H9 (cell line): ENCODE measurements around the gene SEH1L. TPM values are rescaled to one million over a fixed set of nuclear protein-coding genes. Genes with fewer than 3 reads are reported as not detected.
A peak's percentile ranks its signal among the peaks of the same experiment; 100 is the strongest.

Experiments used
- DNase-seq: peaks from one replicate; pipeline ENCODE4 v3.0.0-alpha.2; 2017
- H2AFZ ChIP-seq: one replicate; pipeline ENCODE4 v1.6.1; 2013; ENCODE audit warnings: mild to moderate bottlenecking, low read length, control low read depth, moderate library complexity
- H2AK5ac ChIP-seq: 2 replicates; pipeline ENCODE4 v1.6.1; 2013; ENCODE audit warnings: low read length, control low read depth, mixed read lengths; ENCODE audit not compliant: insufficient read length
- H2BK120ac ChIP-seq: one replicate; pipeline ENCODE4 v1.6.1; 2013; ENCODE audit warnings: low read depth, mild to moderate bottlenecking, low read length, control low read depth, inconsistent platforms; ENCODE audit not compliant: poor library complexity, severe bottlenecking
- H2BK12ac ChIP-seq: 2 replicates; pipeline ENCODE4 v1.6.1; 2013; ENCODE audit warnings: low read length, control low read depth, mixed read lengths, low read depth; ENCODE audit not compliant: insufficient read length
- H2BK15ac ChIP-seq: 2 replicates; pipeline ENCODE4 v1.6.1; 2013; ENCODE audit warnings: low read depth, low read length, control low read depth
- H2BK20ac ChIP-seq: one replicate; pipeline ENCODE4 v1.6.1; 2013; ENCODE audit warnings: low read depth, mild to moderate bottlenecking, low read length, control low read depth, inconsistent platforms; ENCODE audit not compliant: poor library complexity, severe bottlenecking
- H2BK5ac ChIP-seq: 2 replicates; pipeline ENCODE4 v1.6.1; 2013; ENCODE audit warnings: low read length, control low read depth, mixed read lengths; ENCODE audit not compliant: insufficient read length
- H3K14ac ChIP-seq: 2 replicates; pipeline ENCODE4 v1.6.1; 2013; ENCODE audit warnings: low read length, control low read depth; ENCODE audit not compliant: insufficient read depth
- H3K18ac ChIP-seq: 2 replicates; pipeline ENCODE4 v1.6.1; 2013; ENCODE audit warnings: low read depth, mild to moderate bottlenecking, mixed read lengths, low read length, control low read depth; ENCODE audit not compliant: insufficient read length
- H3K23ac ChIP-seq: 2 replicates; pipeline ENCODE4 v1.6.1; 2013; ENCODE audit warnings: low read length, control low read depth, mixed read lengths, low read depth; ENCODE audit not compliant: insufficient read length
- H3K23me2 ChIP-seq: 2 replicates; pipeline ENCODE4 v1.6.1; 2013; ENCODE audit warnings: low read depth, mild to moderate bottlenecking, mixed read lengths, low read length, control low read depth; ENCODE audit not compliant: insufficient read length, poor library complexity, severe bottlenecking
- H3K27ac ChIP-seq: 2 replicates; pipeline ENCODE4 v1.5.1; 2013; ENCODE audit warnings: low read length, control low read depth, mixed read lengths, low read depth; ENCODE audit not compliant: insufficient read length
- H3K27me3 ChIP-seq: 2 replicates; pipeline ENCODE4 v1.6.1; 2013; ENCODE audit warnings: low read length, control low read depth, inconsistent platforms; ENCODE audit not compliant: insufficient read depth
- H3K4ac ChIP-seq: 2 replicates; pipeline ENCODE4 v1.6.1; 2013; ENCODE audit warnings: low read depth, mild to moderate bottlenecking, control low read depth, inconsistent platforms, low read length, moderate library complexity
- H3K4me1 ChIP-seq: 2 replicates; pipeline ENCODE4 v1.6.1; 2013; ENCODE audit warnings: low read length, control low read depth, inconsistent platforms; ENCODE audit not compliant: insufficient read depth
- H3K4me2 ChIP-seq: 2 replicates; pipeline ENCODE4 v1.6.1; 2013; ENCODE audit warnings: low read length, control low read depth, mixed read lengths; ENCODE audit not compliant: insufficient read length, insufficient read depth
- H3K56ac ChIP-seq: 2 replicates; pipeline ENCODE4 v1.6.1; 2013; ENCODE audit warnings: low read depth, mild to moderate bottlenecking, mixed read lengths, low read length, control low read depth; ENCODE audit not compliant: insufficient read length
- H3K79me1 ChIP-seq: 2 replicates; pipeline ENCODE4 v1.6.1; 2013; ENCODE audit warnings: low read depth, mild to moderate bottlenecking, moderate library complexity, low read length, control low read depth, inconsistent platforms; ENCODE audit not compliant: insufficient read depth, poor library complexity, severe bottlenecking
- H3K79me2 ChIP-seq: 2 replicates; pipeline ENCODE4 v1.6.1; 2013; ENCODE audit warnings: low read length, control low read depth, inconsistent platforms; ENCODE audit not compliant: insufficient read depth
- H3K9ac ChIP-seq: 2 replicates; pipeline ENCODE4 v1.6.1; 2013; ENCODE audit warnings: low read length, control low read depth, mixed read lengths; ENCODE audit not compliant: insufficient read length; ENCODE audit errors: extremely low read depth
- H3K9me3 ChIP-seq: one replicate; pipeline ENCODE4 v1.6.1; 2013; ENCODE audit warnings: low read depth, low read length, inconsistent platforms; ENCODE audit not compliant: control insufficient read depth
- H3T11ph ChIP-seq: one replicate; pipeline ENCODE4 v1.6.1; 2013; ENCODE audit warnings: mild to moderate bottlenecking, low read length, control low read depth, inconsistent platforms
- H4K20me1 ChIP-seq: one replicate; pipeline ENCODE4 v1.6.1; 2013; ENCODE audit not compliant: control insufficient read depth, insufficient read length, insufficient read depth
- H4K5ac ChIP-seq: 2 replicates; pipeline ENCODE4 v1.6.1; 2013; ENCODE audit warnings: low read depth, mild to moderate bottlenecking, mixed read lengths, low read length, control low read depth; ENCODE audit not compliant: insufficient read length
- H4K8ac ChIP-seq: replicated peaks from 2 replicates; pipeline ENCODE4 v1.6.1; 2013; ENCODE audit warnings: low read length, control low read depth, mixed read lengths, low read depth; ENCODE audit not compliant: insufficient read length
- H4K91ac ChIP-seq: 2 replicates; pipeline ENCODE4 v1.6.1; 2013; ENCODE audit warnings: low read depth, mild to moderate bottlenecking, moderate library complexity, mixed read lengths, low read length, control low read depth; ENCODE audit not compliant: insufficient read length
- H3K27ac Mint-ChIP-seq, 3 experiments: 2 replicates in 2 of 3; 3 replicates in 1 of 3; pipeline ENCODE4 v1.8.0; 2020 to 2021; ENCODE audit warnings: mixed read lengths in 3 of 3, mild to moderate bottlenecking in 1 of 3, moderate library complexity in 1 of 3
- H3K27me3 Mint-ChIP-seq: 2 replicates; pipeline ENCODE4 v1.8.0; 2021; ENCODE audit warnings: low read depth, mild to moderate bottlenecking, moderate library complexity, mixed read lengths
- H3K36me3 Mint-ChIP-seq, 3 experiments: 2 replicates in 2 of 3; 3 replicates in 1 of 3; pipeline ENCODE4 v1.8.0; 2020 to 2021; ENCODE audit warnings: low read depth in 3 of 3, mixed read lengths in 3 of 3; ENCODE audit not compliant: insufficient read depth in 1 of 3
- H3K4me1 Mint-ChIP-seq, 2 experiments: 2 replicates each; pipeline ENCODE4 v1.8.0; 2020; ENCODE audit warnings: mixed read lengths in 2 of 2
- H3K4me3 Mint-ChIP-seq, 2 experiments: 2 replicates in 1 of 2; 3 replicates in 1 of 2; pipeline ENCODE4 v1.8.0; 2020 to 2021; ENCODE audit warnings: mild to moderate bottlenecking in 2 of 2, mixed read lengths in 2 of 2, moderate library complexity in 1 of 2
- H3K9me3 Mint-ChIP-seq, 2 experiments: 2 replicates in 1 of 2; 3 replicates in 1 of 2; pipeline ENCODE4 v1.8.0; 2020; ENCODE audit warnings: mild to moderate bottlenecking in 2 of 2, mixed read lengths in 2 of 2, moderate library complexity in 1 of 2
- CTCF ChIP-seq: fragments of 200-600 bp; sonication (generic); conservative IDR thresholded peaks from 3 replicates; pipeline ENCODE4 v1.8.0; 2021; ENCODE audit warnings: antibody characterized with exemption, mild to moderate bottlenecking
- WGBS: extraction: QIAGEN DNeasy Blood & Tissue Kit; methylation state at CpG from one replicate; pipeline ENCODE4 v1.1.7; 2013; ENCODE audit warnings: missing lambda C conversion rate, low lambda C conversion rate, mixed read lengths; ENCODE audit not compliant: insufficient read length; ENCODE audit errors: extremely low coverage; 5-methylcytosine and 5-hydroxymethylcytosine counted together
- total RNA-seq: library from RNA; stranded (reverse); gene quantifications from 2 replicates; pipeline ENCODE4 v1.2.1, GENCODE V29; 2021

SEH1L gene
- total RNA-seq, 1 experiment from 2014 or later = 97.2 TPM

- H3K27me3 Mint-ChIP-seq = no peaks in the 10 kb centered on the region
- Histone ChIP-seq H3K18ac (no peak overlapping the region), H2BK20ac (no peak overlapping the region)
These were observed 13.1 kb downstream of the SEH1L start for GRCh38 chr18:12960853-12961397.

More at GRCh38 chr18:12960853-12961397, 13.1 kb downstream of the SEH1L start:
- no peaks in the 10 kb centered on the region for H4K20me1 ChIP-seq
- DNase-seq = no peak
- H2BK120ac ChIP-seq = no peak overlapping the region
- no peak overlapping the region for H4K8ac ChIP-seq
- no peak overlapping the region for H3K56ac ChIP-seq
- H3K9me3 Mint-ChIP-seq = no peaks in the 10 kb centered on the region; a peak in 1 of 5 replicates
- peak overlapping the region in 1 of 3 experiments; percentile 93; a peak in 3 of 7 replicates for H3K27ac Mint-ChIP-seq
- H3K23me2 ChIP-seq = no peaks in the 10 kb centered on the region
- no peak overlapping the region for H3K27ac ChIP-seq
- no peak overlapping the region for H2BK15ac ChIP-seq
- no peak overlapping the region for H4K5ac ChIP-seq
- H2AK5ac ChIP-seq = no peak overlapping the region
- no peak overlapping the region for H2BK5ac ChIP-seq
- H3K4me1 ChIP-seq = no peaks in the 10 kb centered on the region
- no peaks in the 10 kb centered on the region for H3K79me1 ChIP-seq
- no peak overlapping the region for H3K23ac ChIP-seq
- no peaks in the 10 kb centered on the region for H3K9me3 ChIP-seq
- H3K36me3 Mint-ChIP-seq = peaks cover 33 to 68% (median 61%) of the 10 kb centered on the region in 3 experiments
- no peak overlapping the region for H2AFZ ChIP-seq
- H3K27me3 ChIP-seq = no peaks in the 10 kb centered on the region
- no CpG with 5 or more reads among the region's 6 CpGs for WGBS
- H3K9ac ChIP-seq = no peak overlapping the region
- no peak overlapping the region for H4K91ac ChIP-seq
- no peak overlapping the region for H3K4me2 ChIP-seq
- no peak overlapping the region; the same call in 1 of the 2 replicates for H3K14ac ChIP-seq
- no peak overlapping the region for H2BK12ac ChIP-seq
- H3K4ac ChIP-seq = no peak overlapping the region
- no peak for TF ChIP-seq CTCF
- no peak overlapping the region for H3K4me3 Mint-ChIP-seq
- no peaks in the 10 kb centered on the region for H3K4me1 Mint-ChIP-seq
- no peak overlapping the region for H3T11ph ChIP-seq
- peaks cover 1% of the 10 kb centered on the region; the same call in 1 of the 2 replicates for H3K79me2 ChIP-seq
